Retinal pigment epithelial cell (primary cell): ENCODE results near the gene PRM3.

Experiments used
- DNase-seq: peaks from one replicate; pipeline ENCODE4 v3.0.0-alpha.2; 2010; ENCODE audit warnings: low read depth
- H3K4me3 ChIP-seq: 2 replicates; pipeline ENCODE4 v1.5.1; 2011; ENCODE audit warnings: mild to moderate bottlenecking, low read length, control low read depth, moderate library complexity
- TF ChIP-seq, protein P1 (sequence below): conservative IDR thresholded peaks from 2 replicates; pipeline ENCODE4 v1.5.1; 2011; ENCODE audit warnings: low read depth, low read length, control low read depth, inconsistent platforms

PRM3 gene

DNA sequence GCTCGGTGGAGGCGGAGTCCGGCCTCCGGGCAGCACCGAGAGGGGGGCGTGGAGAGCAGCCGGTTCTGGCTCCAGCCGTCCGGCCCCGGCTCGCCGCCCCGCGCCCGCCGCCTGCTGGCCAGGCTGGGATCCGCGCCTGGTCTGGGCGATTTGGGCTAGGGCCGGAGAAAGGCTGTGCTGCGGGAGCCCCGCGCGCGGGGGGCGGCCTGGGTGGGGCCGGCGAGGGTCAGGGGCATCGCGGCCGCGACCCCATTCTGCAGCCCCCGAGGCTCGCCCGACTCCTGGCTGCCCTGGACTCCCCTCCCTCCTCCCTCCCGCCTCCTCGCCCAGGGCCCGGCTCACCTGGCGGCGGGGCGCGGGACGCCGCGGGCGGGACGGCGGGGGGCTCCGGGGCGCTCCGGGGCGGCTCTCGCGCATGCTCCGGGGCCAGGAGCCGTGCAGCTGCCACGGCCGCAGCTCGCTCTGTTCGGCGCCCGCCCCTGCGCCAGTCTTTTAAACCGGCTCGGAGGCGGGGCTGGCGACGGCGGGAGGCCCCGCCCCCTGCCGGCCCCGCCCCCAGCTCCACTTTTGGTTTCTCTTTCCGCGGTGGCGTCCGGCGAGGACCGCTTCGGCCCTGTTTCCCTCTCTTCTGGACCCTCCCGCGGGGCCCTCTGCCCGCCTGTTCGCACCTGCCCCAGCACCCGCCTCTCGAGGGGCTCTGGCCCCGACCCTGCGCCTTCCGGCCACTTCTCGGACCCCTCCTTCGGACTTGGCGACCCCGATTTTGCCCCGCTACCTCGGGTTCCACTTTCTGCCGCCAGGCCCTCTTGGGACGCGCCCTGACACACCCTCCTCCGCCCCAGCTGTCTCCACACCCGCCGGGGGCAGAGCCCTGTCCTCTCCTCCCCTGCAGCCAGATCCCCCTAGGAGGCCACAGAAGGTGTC is 17.4 kb downstream of the PRM3 start, which contains the start of gene SOCS1:
Gene SOCS1, minus strand, starts transcription at position 468 of the 924 bp plus-strand sequence. CDS start 726 bp downstream, outside the sequence.
- TF ChIP-seq, protein P1, sequence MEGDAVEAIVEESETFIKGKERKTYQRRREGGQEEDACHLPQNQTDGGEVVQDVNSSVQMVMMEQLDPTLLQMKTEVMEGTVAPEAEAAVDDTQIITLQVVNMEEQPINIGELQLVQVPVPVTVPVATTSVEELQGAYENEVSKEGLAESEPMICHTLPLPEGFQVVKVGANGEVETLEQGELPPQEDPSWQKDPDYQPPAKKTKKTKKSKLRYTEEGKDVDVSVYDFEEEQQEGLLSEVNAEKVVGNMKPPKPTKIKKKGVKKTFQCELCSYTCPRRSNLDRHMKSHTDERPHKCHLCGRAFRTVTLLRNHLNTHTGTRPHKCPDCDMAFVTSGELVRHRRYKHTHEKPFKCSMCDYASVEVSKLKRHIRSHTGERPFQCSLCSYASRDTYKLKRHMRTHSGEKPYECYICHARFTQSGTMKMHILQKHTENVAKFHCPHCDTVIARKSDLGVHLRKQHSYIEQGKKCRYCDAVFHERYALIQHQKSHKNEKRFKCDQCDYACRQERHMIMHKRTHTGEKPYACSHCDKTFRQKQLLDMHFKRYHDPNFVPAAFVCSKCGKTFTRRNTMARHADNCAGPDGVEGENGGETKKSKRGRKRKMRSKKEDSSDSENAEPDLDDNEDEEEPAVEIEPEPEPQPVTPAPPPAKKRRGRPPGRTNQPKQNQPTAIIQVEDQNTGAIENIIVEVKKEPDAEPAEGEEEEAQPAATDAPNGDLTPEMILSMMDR: peak; percentile 55
- DNase-seq: peak; percentile 22
- H3K4me3 ChIP-seq: peak within 1 kb of the TSS; percentile 83

DNA sequence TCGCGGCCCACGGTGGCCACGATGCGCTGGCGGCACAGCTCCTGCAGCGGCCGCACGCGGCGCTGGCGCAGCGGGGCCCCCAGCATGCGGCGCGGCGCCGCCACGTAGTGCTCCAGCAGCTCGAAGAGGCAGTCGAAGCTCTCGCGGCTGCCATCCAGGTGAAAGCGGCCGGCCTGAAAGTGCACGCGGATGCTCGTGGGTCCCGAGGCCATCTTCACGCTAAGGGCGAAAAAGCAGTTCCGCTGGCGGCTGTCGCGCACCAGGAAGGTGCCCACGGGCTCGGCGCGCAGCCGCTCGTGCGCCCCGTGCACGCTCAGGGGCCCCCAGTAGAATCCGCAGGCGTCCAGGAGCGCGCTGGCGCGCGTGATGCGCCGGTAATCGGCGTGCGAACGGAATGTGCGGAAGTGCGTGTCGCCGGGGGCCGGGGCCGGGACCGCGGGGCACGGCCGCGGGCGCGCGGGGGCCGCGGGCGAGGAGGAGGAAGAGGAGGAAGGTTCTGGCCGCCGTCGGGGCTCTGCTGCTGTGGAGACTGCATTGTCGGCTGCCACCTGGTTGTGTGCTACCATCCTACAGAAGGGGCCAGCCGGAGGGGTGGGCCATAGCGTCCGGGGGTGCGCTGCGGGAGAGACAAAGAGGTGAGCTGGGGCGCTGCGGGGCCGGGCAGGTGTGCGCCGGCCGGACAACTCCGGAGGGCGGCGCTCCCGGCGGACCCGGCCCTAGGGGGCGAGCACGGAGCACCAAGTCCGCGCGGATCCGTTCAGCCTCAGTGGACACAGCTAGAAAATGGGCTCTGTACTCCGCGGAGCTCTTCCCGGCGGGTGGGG is 18.3 kb downstream of the PRM3 start:
- H3K4me3 ChIP-seq: peak overlapping the region; percentile 46
- TF ChIP-seq, protein P1: no peak
- no peak for DNase-seq

DNA sequence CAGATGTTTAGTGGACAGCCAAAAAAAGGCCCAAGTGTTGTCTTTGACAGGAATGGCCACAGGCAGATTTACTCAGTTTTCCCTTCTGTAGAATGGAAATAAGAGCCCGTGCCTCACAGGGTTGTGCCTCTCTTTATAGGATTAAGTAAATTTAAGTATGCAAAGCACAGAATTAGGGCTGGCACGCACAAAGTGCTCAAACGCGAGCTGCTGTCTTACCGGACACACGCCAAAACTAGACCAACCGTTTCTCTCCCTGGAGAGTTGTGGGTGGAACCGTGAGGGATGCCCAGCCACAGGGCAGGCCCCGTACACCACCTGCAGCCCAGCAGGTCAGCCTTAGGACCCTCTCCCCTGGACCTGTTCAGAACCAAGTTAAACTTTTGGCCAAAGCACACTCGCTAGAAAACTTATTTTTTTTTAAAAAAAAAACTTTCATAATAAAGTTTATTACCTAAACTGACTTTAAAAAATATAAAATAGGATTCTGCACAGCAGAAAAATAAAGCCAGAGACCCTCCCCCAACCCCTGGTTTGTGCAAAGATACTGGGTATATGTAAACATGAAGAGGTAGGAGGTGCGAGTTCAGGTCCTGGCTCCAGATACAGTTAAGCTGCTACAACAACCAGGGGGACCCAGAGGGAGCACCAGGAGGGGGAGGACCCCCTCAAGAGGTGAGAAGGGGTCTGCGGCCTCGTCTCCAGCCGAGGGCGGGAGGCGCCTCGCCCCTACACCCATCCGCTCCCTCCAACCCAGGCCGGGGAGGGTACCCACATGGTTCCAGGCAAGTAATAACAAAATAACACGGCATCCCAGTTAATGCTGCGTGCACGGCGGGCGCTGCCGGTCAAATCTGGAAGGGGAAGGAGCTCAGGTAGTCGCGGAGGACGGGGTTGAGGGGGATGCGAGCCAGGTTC is 19.2 kb downstream of the PRM3 start:
- TF ChIP-seq, protein P1: peak; percentile 12
- no peak overlapping the region for H3K4me3 ChIP-seq
- no peak for DNase-seq

DNA sequence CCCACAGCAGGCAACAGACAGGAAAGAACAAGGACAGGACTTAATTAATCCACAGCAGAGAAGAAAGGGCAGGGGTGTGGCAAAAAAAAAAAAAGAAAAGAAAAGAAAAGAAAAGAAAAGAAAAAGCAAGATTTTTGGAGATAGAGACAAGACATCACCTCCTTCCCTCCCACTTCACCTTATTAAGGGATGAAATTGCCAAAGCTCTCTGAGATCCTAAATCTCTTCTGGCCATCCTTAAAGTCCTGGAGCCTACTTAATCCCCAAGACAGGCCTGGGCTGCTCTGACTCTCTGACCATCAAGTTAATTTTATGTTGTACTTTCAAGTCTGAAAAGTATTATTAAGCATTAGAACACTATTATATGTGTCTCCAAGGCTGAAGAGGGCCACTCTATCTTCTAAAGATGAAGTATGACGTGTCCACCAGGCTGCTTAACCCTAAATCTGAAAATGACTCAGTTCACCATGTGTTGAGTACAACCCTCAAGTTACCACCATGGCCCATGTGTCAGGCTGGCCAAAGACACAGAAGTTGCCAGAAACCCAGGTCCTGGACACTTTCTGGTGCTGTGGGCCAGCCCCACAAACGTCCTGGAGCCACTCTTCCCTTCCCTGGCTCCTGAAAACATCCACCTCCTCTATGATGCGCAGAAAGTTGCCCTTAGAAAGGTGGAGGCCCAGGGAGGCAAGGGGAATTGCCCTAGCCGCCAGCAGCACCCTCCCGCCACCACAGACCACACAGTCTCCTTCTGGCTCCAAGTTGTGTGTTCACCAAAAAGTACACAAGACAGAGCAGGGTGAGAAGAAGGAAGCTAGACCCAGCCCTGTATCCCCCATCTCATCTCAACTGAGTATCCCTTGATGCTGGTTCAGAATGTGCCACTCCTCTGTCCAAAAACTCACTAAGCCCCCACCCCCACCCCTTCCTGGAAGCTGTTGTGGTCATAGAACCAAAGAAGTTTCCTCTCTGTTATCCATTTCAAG is 20.1 kb downstream of the PRM3 start:
- H3K4me3 ChIP-seq: no peak overlapping the region
- DNase-seq: no peak
- TF ChIP-seq, protein P1: no peak

DNA sequence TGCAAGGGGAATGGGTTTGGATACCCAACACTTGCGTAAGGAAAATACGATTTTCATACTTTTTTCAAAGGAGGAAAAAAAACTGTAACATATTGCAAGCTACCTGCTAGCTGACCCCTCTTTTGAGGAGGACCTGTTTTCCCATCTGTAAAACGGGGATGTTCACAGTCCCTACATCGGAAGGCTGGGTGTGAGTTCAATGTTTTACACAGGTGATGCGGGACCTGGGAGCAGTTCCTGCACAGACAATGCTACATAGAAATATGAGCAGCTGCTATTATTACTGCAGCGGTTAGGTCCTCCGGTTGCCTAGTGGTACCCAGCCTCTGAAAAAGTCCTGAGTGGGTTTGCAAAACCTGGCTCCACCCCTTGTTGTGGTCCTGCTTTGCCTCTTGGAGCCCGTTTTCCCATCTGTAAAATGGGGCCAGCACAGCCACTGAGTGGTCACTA is 20.9 kb downstream of the PRM3 start:
- H3K4me3 ChIP-seq: no peak overlapping the region
- TF ChIP-seq, protein P1: no peak
- DNase-seq: no peak
